AG09319 (cell line): ENCODE data around the gene POLK.

Experiments used
- DNase-seq: peaks from one replicate; pipeline ENCODE4 v3.0.0-alpha.2; 2010; ENCODE audit warnings: low read depth; ENCODE audit errors: extremely low read depth
- CTCF ChIP-seq: IDR thresholded peaks from 2 replicates; pipeline ENCODE4 v1.5.1; 2011; ENCODE audit warnings: low read depth, mild to moderate bottlenecking, inconsistent platforms, low read length, moderate library complexity

Gene POLK

GRCh38 chr5:75532190-75532589 lies 20.5 kb downstream of the POLK start:
- TF ChIP-seq CTCF: no peak
- DNase-seq: no peak

- DNase-seq: peak; percentile 36
Observed at GRCh38 chr5:75533716-75534115, 22.0 kb downstream of the POLK start.

- no peak for TF ChIP-seq CTCF
- no peak for DNase-seq
Observed at GRCh38 chr5:75534734-75535133, 23.0 kb downstream of the POLK start.

- TF ChIP-seq CTCF: no peak
- no peak for DNase-seq
Observed at GRCh38 chr5:75536147-75536546, 24.5 kb downstream of the POLK start.

GRCh38 chr5:75536694-75537360 lies 25.1 kb downstream of the POLK start:
- TF ChIP-seq CTCF: no peak
- DNase-seq: no peak

GRCh38 chr5:75538211-75538610 lies 26.5 kb downstream of the POLK start:
- TF ChIP-seq CTCF: no peak
- peak; percentile 14 for DNase-seq

- DNase-seq: no peak
- TF ChIP-seq CTCF: no peak
Observed at GRCh38 chr5:75545131-75545530, 33.4 kb downstream of the POLK start.

- no peak for DNase-seq
- TF ChIP-seq CTCF: no peak
Observed at GRCh38 chr5:75546830-75547229, 35.1 kb downstream of the POLK start.
